A673 (cell line): Measurements from ENCODE around the gene KIF1A.

Experiments
- CTCF ChIP-seq: fragments of 300-800, 200-600 bp; sonication (generic); conservative IDR thresholded peaks from 2 replicates; pipeline ENCODE4 v1.5.1; 2017; ENCODE audit warnings: low read depth, mild to moderate bottlenecking, antibody characterized with exemption, low read length, moderate library complexity, mixed read lengths
- EZH2 ChIP-seq: fragments of 200-600 bp; sonication (generic); IDR thresholded peaks from 2 replicates; pipeline ENCODE4 v1.6.1; 2017; ENCODE audit warnings: borderline replicate concordance, low read depth, mild to moderate bottlenecking, mixed read lengths, antibody characterized with exemption, low read length; ENCODE audit not compliant: poor library complexity, severe bottlenecking

DNA sequence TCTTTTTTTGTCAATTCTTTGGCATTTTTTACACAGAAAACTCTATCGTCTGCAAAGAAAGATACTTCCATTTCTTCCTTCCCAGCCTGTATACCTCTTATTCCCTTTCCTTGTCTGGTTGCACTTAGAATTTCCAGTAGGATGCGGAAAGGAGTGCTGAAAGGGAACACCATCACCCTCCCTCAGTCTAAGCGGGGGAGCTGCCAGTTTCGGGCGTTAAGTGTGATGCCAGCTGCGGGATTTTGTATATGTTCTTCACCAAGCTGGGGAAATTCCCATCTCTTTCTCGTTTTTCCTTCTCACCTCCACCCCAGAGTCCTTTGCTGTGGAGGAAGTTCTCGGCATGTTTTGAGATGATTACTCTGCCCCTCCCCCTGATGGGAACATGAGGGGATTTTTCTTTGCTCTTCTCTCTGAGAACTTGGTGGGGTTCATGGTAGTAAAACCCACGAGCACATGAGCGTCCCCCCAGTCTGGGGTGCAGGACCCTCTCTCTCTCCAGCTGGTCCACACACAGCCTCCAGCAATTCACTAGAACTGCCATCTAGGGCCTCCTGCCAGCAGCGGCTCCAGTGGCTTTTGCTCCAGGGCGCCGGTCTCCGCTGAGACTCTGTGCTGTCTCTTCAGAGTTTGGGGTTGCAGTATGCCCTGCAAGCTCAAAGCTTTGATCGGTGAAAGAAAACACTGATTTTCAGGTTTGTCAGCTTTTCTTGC is 112.8 kb downstream of the KIF1A start:
- TF ChIP-seq CTCF, result no peak
- no peak for TF ChIP-seq EZH2
